Measurements from ENCODE around the gene FAM131B. TPM values are rescaled to one million over a fixed set of nuclear protein-coding genes. Genes with fewer than 3 reads are reported as not detected.

Gene FAM131B
- total RNA-seq, 1 experiment from 2014 or later = not detected

DNA sequence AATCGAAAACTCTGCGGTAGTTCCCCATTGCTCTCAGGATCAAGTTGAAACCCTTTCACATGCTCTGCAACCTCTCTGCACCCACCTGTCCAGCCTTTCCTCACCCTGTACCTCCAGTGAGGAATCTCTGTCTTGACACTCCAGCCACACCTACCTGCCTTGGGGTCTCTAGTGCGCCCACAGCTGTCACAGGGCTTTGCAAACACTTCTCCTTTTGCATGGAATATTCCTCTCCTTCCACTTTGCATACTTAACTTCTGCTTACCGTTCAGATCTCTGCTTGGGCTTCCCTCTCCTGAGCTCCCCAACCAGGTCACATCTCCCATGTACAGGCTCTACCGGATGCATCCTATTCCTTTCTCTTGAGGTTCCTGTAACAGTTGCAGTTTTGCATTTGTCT, 12.0 kb upstream of the FAM131B start:
- DNase-seq (ENCODE audit: low read depth, low spot score) = no peak
- in situ Hi-C loops (cut with HindIII; ENCODE audit: low pct_unique_long_range_greater_than_20kb, low sequenced_read_pairs) = no loop called here

GRCh38 chr7:143373255-143373794, 10.8 kb upstream of the FAM131B start:
- in situ Hi-C loops (cut with HindIII; ENCODE audit: low pct_unique_long_range_greater_than_20kb, low sequenced_read_pairs) = no loop called here
- no peak for DNase-seq (ENCODE audit: low read depth, low spot score)

- in situ Hi-C loops (cut with HindIII; ENCODE audit: low pct_unique_long_range_greater_than_20kb, low sequenced_read_pairs) = no loop called here
- DNase-seq (ENCODE audit: low read depth, low spot score) = peak; percentile 83
These were observed 9.6 kb upstream of the FAM131B start for GRCh38 chr7:143372070-143372469.

GRCh38 chr7:143369678-143370651, 7.5 kb upstream of the FAM131B start:
- in situ Hi-C loops (cut with HindIII; ENCODE audit: low pct_unique_long_range_greater_than_20kb, low sequenced_read_pairs) = no loop called here
- no peak for DNase-seq (ENCODE audit: low read depth, low spot score)

DNA sequence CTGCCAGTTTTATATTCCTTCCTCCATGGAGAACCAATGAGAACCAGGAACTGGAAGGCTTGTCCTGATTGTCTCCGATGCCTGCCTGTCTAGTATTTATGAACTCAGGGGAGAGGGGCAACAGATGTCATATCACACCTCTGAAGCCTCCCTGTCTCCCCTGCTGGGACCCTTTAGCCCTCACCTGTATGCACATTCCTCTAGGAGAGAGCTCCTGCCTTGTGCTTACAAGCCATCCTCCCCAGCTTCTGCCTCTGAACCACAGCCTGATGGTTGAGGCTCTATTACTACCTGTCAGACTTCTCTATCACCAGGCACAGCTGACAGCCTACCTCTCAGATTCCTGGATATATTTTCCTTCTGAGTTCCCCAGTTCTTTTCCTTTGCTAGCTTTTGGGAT, 5.9 kb upstream of the FAM131B start:
- in situ Hi-C loops (cut with HindIII; ENCODE audit: low pct_unique_long_range_greater_than_20kb, low sequenced_read_pairs) = no loop called here

DNA sequence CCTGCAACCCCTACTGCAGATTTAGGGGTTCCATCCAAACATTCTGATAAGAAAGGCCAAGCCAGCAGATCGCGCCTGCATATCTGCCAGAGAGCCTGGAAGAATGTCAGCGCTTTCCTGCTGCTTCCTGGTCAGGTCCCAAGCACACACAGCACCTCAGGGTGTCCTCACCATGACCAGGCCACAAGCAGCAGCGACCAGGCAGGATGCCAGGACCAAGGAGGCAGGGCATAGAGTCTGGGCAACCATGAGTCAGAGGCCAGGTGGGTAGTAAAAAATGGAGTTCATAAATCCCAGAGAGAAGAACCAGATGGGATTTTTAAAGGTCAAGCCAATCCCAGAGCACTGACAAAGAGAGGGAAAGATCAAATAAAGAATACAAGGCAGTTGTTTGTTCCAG, 5.5 kb upstream of the FAM131B start:
- DNase-seq (ENCODE audit: low read depth, low spot score) = no peak
- in situ Hi-C loops (cut with HindIII; ENCODE audit: low pct_unique_long_range_greater_than_20kb, low sequenced_read_pairs) = no loop called here

More for the DNA sequence above, 5.9 kb upstream of the FAM131B start:
- DNase-seq (ENCODE audit: low read depth, low spot score) = no peak

- in situ Hi-C loops (cut with HindIII; ENCODE audit: low pct_unique_long_range_greater_than_20kb, low sequenced_read_pairs) = no loop called here
- no peak for DNase-seq (ENCODE audit: low read depth, low spot score)
These were observed 764 bp upstream of the FAM131B start for GRCh38 chr7:143363016-143363937.

- no peak for DNase-seq (ENCODE audit: low read depth, low spot score)
These were observed 872 bp downstream of the FAM131B start for GRCh38 chr7:143361552-143362130.

DNA sequence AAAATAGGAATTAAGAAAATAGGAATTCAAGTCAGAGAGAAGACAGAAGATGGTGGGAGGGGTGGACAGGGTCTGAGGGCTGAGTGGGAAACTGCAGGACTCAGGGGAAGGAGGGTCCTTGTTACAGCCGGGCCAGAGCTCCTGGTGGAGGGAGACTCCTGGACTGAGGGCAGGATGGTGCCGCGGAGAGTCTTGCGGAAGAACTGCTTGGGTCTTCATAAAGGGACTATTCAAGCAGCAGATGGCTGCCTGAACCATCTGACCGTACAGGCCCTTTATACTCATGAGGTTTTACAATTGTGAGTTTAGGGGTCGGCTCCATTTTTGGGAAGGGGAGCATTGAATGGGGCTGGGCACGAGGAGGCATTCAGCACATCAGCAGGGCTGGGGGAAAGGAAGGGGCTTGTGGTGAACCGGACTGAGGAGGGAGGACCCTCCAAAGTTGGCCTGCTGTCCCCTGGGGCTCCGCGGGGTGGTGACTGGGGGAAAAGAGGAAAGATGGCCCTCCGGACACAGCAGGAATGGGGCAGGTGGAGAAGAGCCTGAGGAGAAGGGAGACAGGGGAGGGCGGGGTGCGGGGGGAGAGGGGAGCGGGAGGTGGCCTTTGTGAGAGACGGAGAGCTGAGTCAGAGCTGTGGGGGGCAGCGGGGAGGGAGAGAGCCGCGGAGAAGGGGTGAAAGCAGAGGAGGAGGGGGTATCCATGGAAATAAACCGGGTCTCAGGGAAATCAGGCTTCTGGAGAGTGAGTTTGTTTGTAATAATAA, 1.5 kb downstream of the FAM131B start:
- DNase-seq (ENCODE audit: low read depth, low spot score) = peak; percentile 26
- in situ Hi-C loops (cut with HindIII; ENCODE audit: low pct_unique_long_range_greater_than_20kb, low sequenced_read_pairs) = no loop called here

More at GRCh38 chr7:143361552-143362130, 872 bp downstream of the FAM131B start:
- in situ Hi-C loops (cut with HindIII; ENCODE audit: low pct_unique_long_range_greater_than_20kb, low sequenced_read_pairs) = no loop called here

DNA sequence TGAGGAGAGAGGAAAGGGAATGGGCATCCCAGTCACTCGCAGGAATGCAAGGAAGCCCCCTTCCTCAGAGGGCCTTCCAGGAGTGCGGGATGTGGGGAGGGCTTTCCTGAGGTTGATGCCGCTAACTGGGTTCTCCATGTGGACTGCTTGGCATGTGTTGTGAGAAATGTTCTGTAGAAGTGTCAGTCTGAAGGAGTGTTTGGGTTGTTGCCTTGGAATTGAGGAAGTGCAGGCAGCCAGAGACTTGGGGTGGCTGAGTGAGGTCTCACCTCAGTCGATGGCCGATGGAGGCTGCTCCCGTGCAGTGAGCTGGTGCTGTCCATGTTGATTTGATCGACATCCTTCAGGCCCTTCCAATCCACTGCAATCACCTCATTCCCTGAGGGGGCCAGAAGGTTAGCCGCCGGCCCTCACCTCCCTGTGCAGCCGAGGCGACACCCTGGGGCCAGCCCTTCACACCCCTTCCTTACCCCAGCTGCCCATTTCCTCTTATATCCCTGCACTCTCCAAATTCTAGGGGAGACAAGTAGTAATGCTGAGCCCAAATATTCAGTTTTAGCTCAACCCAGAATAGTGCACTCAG, 2.7 kb downstream of the FAM131B start:
- in situ Hi-C loops (cut with HindIII; ENCODE audit: low pct_unique_long_range_greater_than_20kb, low sequenced_read_pairs) = no loop called here
- no peak for DNase-seq (ENCODE audit: low read depth, low spot score)

- DNase-seq (ENCODE audit: low read depth, low spot score) = no peak
- in situ Hi-C loops (cut with HindIII; ENCODE audit: low pct_unique_long_range_greater_than_20kb, low sequenced_read_pairs) = no loop called here
These were observed 3.9 kb downstream of the FAM131B start for GRCh38 chr7:143358626-143359025.

- in situ Hi-C loops (cut with HindIII; ENCODE audit: low pct_unique_long_range_greater_than_20kb, low sequenced_read_pairs) = no loop called here
These were observed 6.0 kb downstream of the FAM131B start for GRCh38 chr7:143356414-143357050.

GRCh38 chr7:143355450-143356385, 6.8 kb downstream of the FAM131B start:
- no peak for DNase-seq (ENCODE audit: low read depth, low spot score)
- in situ Hi-C loops (cut with HindIII; ENCODE audit: low pct_unique_long_range_greater_than_20kb, low sequenced_read_pairs) = no loop called here

More at GRCh38 chr7:143356414-143357050, 6.0 kb downstream of the FAM131B start:
- no peak for DNase-seq (ENCODE audit: low read depth, low spot score)

DNA sequence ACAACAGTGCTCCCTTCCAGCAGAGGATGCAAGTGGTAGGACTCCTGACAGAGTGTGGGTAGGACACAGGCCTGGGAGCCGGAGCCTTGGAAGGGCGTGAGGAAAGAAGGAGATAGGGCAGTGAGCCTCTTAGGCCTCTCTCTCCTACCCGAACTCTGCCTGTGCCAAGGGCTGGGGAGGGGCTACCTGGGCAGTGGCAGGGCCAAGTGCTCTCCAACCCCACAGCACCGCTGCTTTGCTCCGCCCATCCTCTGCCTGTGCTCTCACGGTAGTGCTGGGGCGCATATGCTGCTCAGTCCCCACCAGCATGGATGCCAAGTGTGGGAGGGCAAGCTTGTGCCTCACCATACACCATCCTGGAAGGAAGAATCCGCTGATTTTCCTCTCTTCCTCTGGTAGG, 7.5 kb downstream of the FAM131B start:
- DNase-seq (ENCODE audit: low read depth, low spot score) = no peak
- in situ Hi-C loops (cut with HindIII; ENCODE audit: low pct_unique_long_range_greater_than_20kb, low sequenced_read_pairs) = no loop called here

GRCh38 chr7:143354376-143354775, 8.1 kb downstream of the FAM131B start:
- no peak for DNase-seq (ENCODE audit: low read depth, low spot score)
- in situ Hi-C loops (cut with HindIII; ENCODE audit: low pct_unique_long_range_greater_than_20kb, low sequenced_read_pairs) = no loop called here
